ENCODE data around the gene SOHLH1. TPM values are rescaled to one million over a fixed set of nuclear protein-coding genes. Genes with fewer than 3 reads are reported as not detected.

Gene SOHLH1
- polyA plus RNA-seq (ENCODE audit: insufficient read length in 4 of 4): not detected

GRCh38 chr9:135699440-135699839 lies at the start of gene SOHLH1:
Gene SOHLH1 (minus strand): TSS chr9:135699481. CDS start chr9:135699467, 14 bp downstream.
- no peak for DNase-seq (ENCODE audit: low read depth in 4 of 4, low spot score in 3 of 4)

- no peak for DNase-seq (ENCODE audit: low read depth in 4 of 4, low spot score in 3 of 4)
Observed at GRCh38 chr9:135748676-135749075, 49.4 kb upstream of the SOHLH1 start.

GRCh38 chr9:135747311-135747710 lies 48.0 kb upstream of the SOHLH1 start:
- no peak for DNase-seq (ENCODE audit: low read depth in 4 of 4, low spot score in 3 of 4)

GRCh38 chr9:135746565-135746964 lies 47.3 kb upstream of the SOHLH1 start:
- DNase-seq (ENCODE audit: low read depth in 4 of 4, low spot score in 3 of 4): no peak

GRCh38 chr9:135745686-135746324 lies 46.5 kb upstream of the SOHLH1 start:
- no peak for DNase-seq (ENCODE audit: low read depth in 4 of 4, low spot score in 3 of 4)

GRCh38 chr9:135745189-135745588 lies 45.9 kb upstream of the SOHLH1 start:
- DNase-seq (ENCODE audit: low read depth in 4 of 4, low spot score in 3 of 4): no peak

GRCh38 chr9:135744333-135745070 lies 45.2 kb upstream of the SOHLH1 start:
- no peak for DNase-seq (ENCODE audit: low read depth in 4 of 4, low spot score in 3 of 4)

GRCh38 chr9:135743546-135744332 lies 44.5 kb upstream of the SOHLH1 start:
- no peak for DNase-seq (ENCODE audit: low read depth in 4 of 4, low spot score in 3 of 4)

GRCh38 chr9:135743021-135743420 lies 43.7 kb upstream of the SOHLH1 start:
- DNase-seq (ENCODE audit: low read depth in 4 of 4, low spot score in 3 of 4): no peak

GRCh38 chr9:135741276-135742219 lies 42.3 kb upstream of the SOHLH1 start:
- no peak for DNase-seq (ENCODE audit: low read depth in 4 of 4, low spot score in 3 of 4)

- DNase-seq (ENCODE audit: low read depth in 4 of 4, low spot score in 3 of 4): no peak
Observed at GRCh38 chr9:135739271-135740220, 40.3 kb upstream of the SOHLH1 start.

- DNase-seq (ENCODE audit: low read depth in 4 of 4, low spot score in 3 of 4): no peak
Observed at GRCh38 chr9:135737840-135738521, 38.7 kb upstream of the SOHLH1 start.

GRCh38 chr9:135736979-135737839 lies 37.9 kb upstream of the SOHLH1 start:
- DNase-seq (ENCODE audit: low read depth in 4 of 4, low spot score in 3 of 4): no peak

GRCh38 chr9:135736272-135736978 lies 37.1 kb upstream of the SOHLH1 start:
- DNase-seq (ENCODE audit: low read depth in 4 of 4, low spot score in 3 of 4): no peak

GRCh38 chr9:135734616-135735144 lies 35.4 kb upstream of the SOHLH1 start:
- DNase-seq (ENCODE audit: low read depth in 4 of 4, low spot score in 3 of 4): no peak

GRCh38 chr9:135732569-135733257 lies 33.4 kb upstream of the SOHLH1 start:
- no peak for DNase-seq (ENCODE audit: low read depth in 4 of 4, low spot score in 3 of 4)
